NAMALWA (cell line): ENCODE results near the gene ACSL5.
A peak's percentile ranks its signal among the peaks of the same experiment; 100 is the strongest.
"Not testable (repeated sequence)": the region's sequence is repeated elsewhere in the genome, so short reads cannot be mapped to it uniquely, and the experiment has no call there.

Experiments used
- DNase-seq: peaks from one replicate; pipeline ENCODE4 v3.0.0-alpha.2; 2015; ENCODE audit warnings: low spot score

Gene ACSL5

DNA sequence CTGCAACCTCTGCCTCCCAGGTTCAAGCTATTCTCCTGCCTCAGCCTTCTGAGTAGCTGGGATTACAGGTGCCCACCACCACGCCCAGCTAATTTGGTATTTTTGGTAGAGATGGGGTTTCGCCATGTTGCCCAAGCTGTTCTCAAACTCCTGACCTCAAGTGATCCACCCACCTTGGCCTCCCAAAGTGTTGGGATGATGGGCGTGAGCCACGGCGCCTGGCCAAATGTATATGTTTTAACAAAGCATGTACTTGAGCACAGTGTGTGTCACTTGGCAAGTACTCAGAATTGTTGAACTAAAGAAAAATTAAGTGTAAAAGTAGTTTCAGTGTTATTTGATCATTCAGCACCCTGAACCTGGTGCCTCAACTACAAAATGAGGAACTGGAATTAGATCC lies 90.2 kb downstream of the ACSL5 start:
- not testable (repeated sequence) for DNase-seq

GRCh38 chr10:112465299-112465883 lies 91.5 kb downstream of the ACSL5 start:
- no peak for DNase-seq

- no peak for DNase-seq
Measured at GRCh38 chr10:112466802-112467201, 92.9 kb downstream of the ACSL5 start.

DNA sequence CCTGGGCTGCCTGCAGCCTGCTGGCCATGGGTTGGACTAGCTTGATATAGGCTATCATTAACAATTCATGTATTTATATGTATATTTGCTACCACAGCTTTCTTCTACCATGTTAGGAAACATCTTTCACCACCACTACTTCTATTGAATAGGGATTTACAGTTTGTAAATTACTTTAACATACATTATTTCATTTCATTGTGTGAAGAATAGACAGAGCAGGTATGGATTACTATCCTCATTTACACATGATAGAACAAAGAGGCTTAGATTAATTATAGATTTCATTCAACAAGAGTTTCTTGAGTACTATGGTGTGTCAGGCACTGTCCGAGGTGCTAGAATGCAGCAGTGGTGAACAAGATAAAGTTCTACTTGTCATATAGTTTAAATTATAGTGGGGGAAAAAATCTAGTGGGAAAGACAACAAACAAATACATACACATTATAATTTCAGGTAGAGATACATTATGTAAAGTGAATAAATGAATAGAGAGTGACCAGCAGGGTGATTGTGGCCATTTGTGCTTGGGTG lies 93.7 kb downstream of the ACSL5 start:
- no peak for DNase-seq

DNA sequence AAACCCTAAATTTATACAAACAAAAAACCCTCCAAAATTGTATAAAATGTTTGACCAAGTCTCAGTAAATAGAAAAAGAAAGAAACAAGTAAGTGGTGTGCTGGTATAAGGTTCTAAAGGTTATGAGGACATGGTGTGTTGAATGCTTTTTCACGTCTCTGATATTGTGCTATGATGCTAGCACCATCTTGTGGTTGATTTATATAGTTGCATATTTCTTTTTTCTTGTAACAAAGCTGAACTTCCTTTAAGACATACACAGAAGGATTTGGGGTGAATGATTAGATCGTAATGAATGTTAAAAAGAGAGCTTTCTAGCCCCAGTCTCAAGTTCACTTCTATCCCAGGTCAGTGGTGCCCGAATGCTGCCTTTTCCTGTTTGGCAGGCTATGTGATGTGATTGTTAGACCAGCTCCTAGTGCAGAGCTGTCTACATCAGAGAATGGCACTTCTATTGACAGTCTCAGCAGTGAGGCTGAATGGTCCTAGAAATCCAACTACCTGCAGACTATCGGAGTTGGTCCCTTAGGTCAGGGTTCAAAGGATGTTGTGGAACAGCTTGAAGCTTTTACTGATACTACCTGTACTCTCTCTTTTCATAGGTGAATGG lies 98.1 kb downstream of the ACSL5 start:
- DNase-seq, result peak; percentile 67

DNA sequence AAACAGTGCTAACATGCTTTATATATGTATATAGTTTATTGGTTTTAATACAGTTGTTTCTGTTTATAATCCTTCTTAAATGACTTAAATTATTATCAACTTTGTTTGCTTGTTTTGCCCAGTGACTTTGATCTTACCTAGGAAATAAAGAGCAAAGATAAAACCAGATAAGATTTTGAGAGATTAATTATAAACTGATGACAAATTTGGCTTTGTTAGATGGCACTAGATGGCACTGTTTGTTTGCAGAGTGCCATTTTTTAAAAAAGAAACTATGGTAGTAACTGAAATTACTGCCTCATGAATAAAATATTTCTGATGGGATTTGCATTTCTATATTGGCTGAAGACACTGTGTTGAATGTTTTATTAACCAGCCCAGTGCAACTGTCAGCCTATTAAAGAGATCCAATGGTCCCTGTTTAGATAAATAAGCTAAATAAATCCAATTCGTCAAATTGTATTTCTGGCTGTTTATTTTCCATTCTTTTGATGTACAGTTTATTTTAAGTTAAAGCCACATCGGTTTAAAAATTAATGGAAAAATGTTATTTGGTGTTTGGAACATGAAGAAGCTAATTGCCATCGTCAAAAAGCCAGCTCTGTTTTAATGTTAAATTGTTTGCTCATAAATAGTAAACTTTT lies 101.8 kb downstream of the ACSL5 start:
- DNase-seq, result peak; percentile 26
